GM19025 (cell line): ENCODE measurements around the gene IFNAR1.
A peak's percentile ranks its signal among the peaks of the same experiment; 100 is the strongest.
"Not testable (repeated sequence)": the region's sequence is repeated elsewhere in the genome, so short reads cannot be mapped to it uniquely, and the experiment has no call there.

Experiments used
- ATAC-seq: cut with Tn5 transposase; IDR thresholded peaks from one replicate; pipeline ENCODE4 v1.9.1; 2021; ENCODE audit warnings: mild to moderate bottlenecking, low read depth, moderate library complexity; ENCODE audit not compliant: unreplicated experiment

The IFNAR1 gene

GRCh38 chr21:33373451-33373850 is 48.7 kb downstream of the IFNAR1 start:
- ATAC-seq: no peak

GRCh38 chr21:33374080-33374449 is 49.3 kb downstream of the IFNAR1 start:
- no peak for ATAC-seq

GRCh38 chr21:33374450-33375096 is 49.8 kb downstream of the IFNAR1 start:
- ATAC-seq: no peak

GRCh38 chr21:33375101-33375644 is 50.4 kb downstream of the IFNAR1 start:
- no peak for ATAC-seq

GRCh38 chr21:33377221-33377920 is 52.6 kb downstream of the IFNAR1 start:
- no peak for ATAC-seq

GRCh38 chr21:33378081-33378480 is 53.3 kb downstream of the IFNAR1 start:
- ATAC-seq: no peak

GRCh38 chr21:33379934-33380333 is 55.2 kb downstream of the IFNAR1 start:
- not testable (repeated sequence) for ATAC-seq

GRCh38 chr21:33380483-33380998 is 55.8 kb downstream of the IFNAR1 start:
- peak; percentile 48 for ATAC-seq

GRCh38 chr21:33381381-33381780 is 56.6 kb downstream of the IFNAR1 start:
- not testable (repeated sequence) for ATAC-seq

- peak; percentile 71 for ATAC-seq
These were observed 58.5 kb downstream of the IFNAR1 start for GRCh38 chr21:33383056-33383888.

- ATAC-seq: no peak
These were observed 60.1 kb downstream of the IFNAR1 start for GRCh38 chr21:33384841-33385331.

GRCh38 chr21:33386222-33386784 is 61.5 kb downstream of the IFNAR1 start:
- ATAC-seq: no peak

- no peak for ATAC-seq
These were observed 62.5 kb downstream of the IFNAR1 start for GRCh38 chr21:33387294-33387693.

- no peak for ATAC-seq
These were observed 63.4 kb downstream of the IFNAR1 start for GRCh38 chr21:33388188-33388587.

GRCh38 chr21:33390479-33390878 is 65.7 kb downstream of the IFNAR1 start:
- ATAC-seq: no peak

GRCh38 chr21:33391656-33392055 is 66.9 kb downstream of the IFNAR1 start:
- ATAC-seq: no peak

- ATAC-seq: no peak
These were observed 67.7 kb downstream of the IFNAR1 start for GRCh38 chr21:33392284-33392985.

GRCh38 chr21:33393348-33393747 is 68.6 kb downstream of the IFNAR1 start:
- ATAC-seq: no peak

- ATAC-seq: no peak
These were observed 69.5 kb downstream of the IFNAR1 start for GRCh38 chr21:33394260-33394659.

- ATAC-seq: no peak
These were observed 71.1 kb downstream of the IFNAR1 start for GRCh38 chr21:33395891-33396331.
